Effector memory CD8-positive, alpha-beta T cell (primary cell): ENCODE measurements around the gene TAS2R43.
"Not testable (repeated sequence)": the region's sequence is repeated elsewhere in the genome, so short reads cannot be mapped to it uniquely, and the experiment has no call there.

Source experiments
- ATAC-seq: fragments of 150-1000 bp; cut with Tn5 transposase; replicated peaks from 2 replicates; pipeline ENCODE4 v1.10.0; 2021; ENCODE audit warnings: mild to moderate bottlenecking, moderate library complexity
- DNase-seq, 3 experiments: peaks; one replicate each; pipeline ENCODE4 v3.0.0; 2021
- H3K27ac Mint-ChIP-seq, 2 donors: one replicate each; pipeline ENCODE4 v1.8.0; 2022; ENCODE audit warnings: mild to moderate bottlenecking in 2 of 2, mixed read lengths in 2 of 2, moderate library complexity in 2 of 2
- H3K27me3 Mint-ChIP-seq, 2 donors: one replicate each; pipeline ENCODE4 v1.8.0; 2022; ENCODE audit warnings: mixed read lengths in 2 of 2
- H3K36me3 Mint-ChIP-seq: one replicate; pipeline ENCODE4 v1.8.0; 2022; ENCODE audit warnings: mild to moderate bottlenecking, moderate library complexity, mixed read lengths; ENCODE audit not compliant: insufficient read depth
- H3K4me1 Mint-ChIP-seq, 2 donors: one replicate each; pipeline ENCODE4 v1.8.0; 2022; ENCODE audit warnings: low read depth in 2 of 2, mixed read lengths in 2 of 2
- H3K4me3 Mint-ChIP-seq, 2 donors: one replicate each; pipeline ENCODE4 v1.8.0; 2022; ENCODE audit warnings: mild to moderate bottlenecking in 2 of 2, mixed read lengths in 2 of 2, moderate library complexity in 2 of 2
- H3K9me3 Mint-ChIP-seq, 2 donors: one replicate each; pipeline ENCODE4 v1.8.0; 2022; ENCODE audit warnings: mixed read lengths in 2 of 2

The TAS2R43 gene

GRCh38 chr12:11041366-11041765 lies 50.7 kb downstream of the TAS2R43 start:
- not testable (repeated sequence) for H3K9me3 Mint-ChIP-seq, H3K27ac Mint-ChIP-seq, DNase-seq, H3K27me3 Mint-ChIP-seq, ATAC-seq, H3K4me3 Mint-ChIP-seq
- peaks cover 13% of the 10 kb centered on the region for H3K36me3 Mint-ChIP-seq
- H3K4me1 Mint-ChIP-seq: peaks cover 5 to 18% of the 10 kb centered on the region in 2 donors
